B cell (primary cell): Measurements from ENCODE around the gene CFAP68. TPM values are rescaled to one million over a fixed set of nuclear protein-coding genes. Genes with fewer than 3 reads are reported as not detected.

Source experiments
- ATAC-seq: fragments of 200-7000 bp; cut with Tn5 transposase; one replicate; pipeline ENCODE4 v1.10.0; 2021; ENCODE audit warnings: low read depth, mild to moderate bottlenecking, moderate number of reproducible peaks, moderate library complexity
- CTCF ChIA-PET: fragments of 350-600 bp; sonication (Branson Sonifier 250); formaldehyde crosslinking; loops from one replicate; lab custom pipeline; 2021; ENCODE audit warnings: antibody characterized with exemption, inconsistent platforms; lab: Charles Lee
- POLR2A ChIA-PET: fragments of 350-600 bp; sonication (Branson Sonifier 250); formaldehyde crosslinking; loops from one replicate; lab custom pipeline; 2021; ENCODE audit warnings: antibody characterized with exemption; lab: Charles Lee
- DNase-seq: peaks from one replicate; pipeline ENCODE4 v3.0.0; 2013
- H2AFZ ChIP-seq: 2 replicates; pipeline ENCODE4 v1.6.1; 2012; ENCODE audit warnings: mild to moderate bottlenecking, low read depth, low read length; ENCODE audit not compliant: insufficient read depth, poor library complexity, severe bottlenecking
- H3K27ac ChIP-seq, 2 donors: 1 replicate in 1 of 2; 2 replicates in 1 of 2; pipeline ENCODE4 v1.5.1; 2012 to 2013; ENCODE audit warnings: low read length in 2 of 2, mild to moderate bottlenecking in 2 of 2, moderate library complexity in 1 of 2
- H3K27me3 ChIP-seq, 4 experiments: fragments of 200-600 bp in 1 of 4; sonication (generic) in 1 of 4; replicated peaks in 1 of 4; 1 replicate in 2 of 4; 2 replicates in 2 of 4; pipeline versions ENCODE4 v1.6.1 to v1.7.0; 2013 to 2016; ENCODE audit warnings: low read length in 3 of 4, mild to moderate bottlenecking in 2 of 4, mixed read lengths in 1 of 4, moderate library complexity in 1 of 4; ENCODE audit not compliant: insufficient read depth in 4 of 4, control insufficient read depth in 3 of 4; ENCODE audit errors: control extremely low read depth in 1 of 4
- H3K36me3 ChIP-seq, 2 experiments: replicated peaks in 1 of 2; 1 replicate in 1 of 2; 2 replicates in 1 of 2; pipeline versions ENCODE4 v1.6.1 to v1.7.1; 2013; ENCODE audit warnings: low read length in 1 of 2; ENCODE audit not compliant: insufficient read depth in 2 of 2, control insufficient read depth in 1 of 2; ENCODE audit errors: control extremely low read depth in 1 of 2, extremely low read depth in 1 of 2
- H3K4me1 ChIP-seq, 2 donors: fragments of 200-600 bp in 1 of 2; sonication (generic) in 1 of 2; 1 replicate in 1 of 2; 2 replicates in 1 of 2; pipeline versions ENCODE4 v1.5.1 to v1.6.1; 2013 to 2017; ENCODE audit warnings: low read length in 2 of 2; ENCODE audit not compliant: control insufficient read depth in 2 of 2, insufficient read depth in 2 of 2
- H3K4me2 ChIP-seq: replicated peaks from 2 replicates; pipeline ENCODE3; 2012; ENCODE audit warnings: mild to moderate bottlenecking, low read depth, low read length; ENCODE audit not compliant: poor library complexity, severe bottlenecking
- H3K4me3 ChIP-seq, 5 experiments: fragments of 200-600 bp in 1 of 5; sonication (generic) in 1 of 5; 1 replicate in 3 of 5; 2 replicates in 2 of 5; pipeline versions ENCODE4 v1.5.1 to v1.7.0; 2011 to 2016; ENCODE audit warnings: low read length in 4 of 5, mild to moderate bottlenecking in 4 of 5, low read depth in 2 of 5, control low read depth in 1 of 5, moderate library complexity in 1 of 5; ENCODE audit not compliant: insufficient read depth in 1 of 5; ENCODE audit errors: control extremely low read depth in 1 of 5, extremely low read depth in 1 of 5
- H3K79me2 ChIP-seq: fragments of 200-600 bp; sonication (generic); one replicate; pipeline ENCODE4 v1.6.0; 2016; ENCODE audit warnings: low read length; ENCODE audit not compliant: control insufficient read depth, insufficient read depth
- H3K9ac ChIP-seq: fragments of 200-600 bp; sonication (generic); 2 replicates; pipeline ENCODE4 v1.6.1; 2017; ENCODE audit warnings: mild to moderate bottlenecking, low read length, moderate library complexity
- H3K9me3 ChIP-seq, 3 donors: one replicate each; pipeline versions ENCODE4 v1.6.1 to v1.7.1; 2013; ENCODE audit warnings: low read length in 2 of 3; ENCODE audit not compliant: control insufficient read depth in 2 of 3, insufficient read depth in 1 of 3; ENCODE audit errors: control extremely low read depth in 1 of 3
- H4K20me1 ChIP-seq: 2 replicates; pipeline ENCODE4 v1.6.0; 2012; ENCODE audit warnings: mild to moderate bottlenecking, low read length; ENCODE audit not compliant: insufficient read depth, control insufficient read depth, poor library complexity, severe bottlenecking
- H3K27ac Mint-ChIP-seq: one replicate; pipeline ENCODE4 v1.8.0; 2021; ENCODE audit warnings: mixed read lengths
- H3K27me3 Mint-ChIP-seq: one replicate; pipeline ENCODE4 v1.8.0; 2021; ENCODE audit warnings: mixed read lengths
- H3K4me1 Mint-ChIP-seq: one replicate; pipeline ENCODE4 v1.8.0; 2021; ENCODE audit warnings: mixed read lengths
- H3K4me3 Mint-ChIP-seq: one replicate; pipeline ENCODE4 v1.8.0; 2021; ENCODE audit warnings: mixed read lengths
- H3K9me3 Mint-ChIP-seq: one replicate; pipeline ENCODE4 v1.8.0; 2022; ENCODE audit warnings: mixed read lengths; ENCODE audit not compliant: insufficient read depth
- CTCF ChIP-seq: fragments of 200-600 bp; IDR thresholded peaks from one replicate; pipeline ENCODE4 v1.8.0; 2022; ENCODE audit warnings: antibody characterized with exemption, mild to moderate bottlenecking
- EZH2 ChIP-seq: IDR thresholded peaks from 2 replicates; pipeline ENCODE4 v1.6.1; 2012; ENCODE audit warnings: borderline replicate concordance, low read depth, mild to moderate bottlenecking, moderate library complexity, low read length; ENCODE audit not compliant: insufficient read depth, poor library complexity, severe bottlenecking
- WGBS: methylation state at CpG from one replicate; pipeline ENCODE4 v1.1.5; 2013; ENCODE audit warnings: missing lambda C conversion rate; ENCODE audit not compliant: insufficient coverage; 5-methylcytosine and 5-hydroxymethylcytosine counted together
- intact Hi-C: fragments of 100-400 bp; cut with micrococcal nuclease; formaldehyde crosslinking; loops from one replicate; pipeline ENCODE4 v1.10.0; 2022
- polyA plus RNA-seq: library from polyadenylated mRNA; depleted of rRNA; stranded (reverse); fragments of >200 nt; gene quantifications from 2 replicates; pipeline ENCODE4 v1.2.3, GENCODE V29; 2012
- total RNA-seq, 2 donors: library from RNA; stranded (reverse); fragments of 120-200 nt in 1 of 2; gene quantifications; 1 replicate in 1 of 2; 2 replicates in 1 of 2; pipeline versions ENCODE4 v1.2.3 to v1.2.4, GENCODE V29; 2013 to 2022

Gene CFAP68
- total and polyA plus RNA-seq, 2 donors (not counting 1 experiment from before 2014, with no cell fraction given), result 8.2 to 13.3 TPM

DNA sequence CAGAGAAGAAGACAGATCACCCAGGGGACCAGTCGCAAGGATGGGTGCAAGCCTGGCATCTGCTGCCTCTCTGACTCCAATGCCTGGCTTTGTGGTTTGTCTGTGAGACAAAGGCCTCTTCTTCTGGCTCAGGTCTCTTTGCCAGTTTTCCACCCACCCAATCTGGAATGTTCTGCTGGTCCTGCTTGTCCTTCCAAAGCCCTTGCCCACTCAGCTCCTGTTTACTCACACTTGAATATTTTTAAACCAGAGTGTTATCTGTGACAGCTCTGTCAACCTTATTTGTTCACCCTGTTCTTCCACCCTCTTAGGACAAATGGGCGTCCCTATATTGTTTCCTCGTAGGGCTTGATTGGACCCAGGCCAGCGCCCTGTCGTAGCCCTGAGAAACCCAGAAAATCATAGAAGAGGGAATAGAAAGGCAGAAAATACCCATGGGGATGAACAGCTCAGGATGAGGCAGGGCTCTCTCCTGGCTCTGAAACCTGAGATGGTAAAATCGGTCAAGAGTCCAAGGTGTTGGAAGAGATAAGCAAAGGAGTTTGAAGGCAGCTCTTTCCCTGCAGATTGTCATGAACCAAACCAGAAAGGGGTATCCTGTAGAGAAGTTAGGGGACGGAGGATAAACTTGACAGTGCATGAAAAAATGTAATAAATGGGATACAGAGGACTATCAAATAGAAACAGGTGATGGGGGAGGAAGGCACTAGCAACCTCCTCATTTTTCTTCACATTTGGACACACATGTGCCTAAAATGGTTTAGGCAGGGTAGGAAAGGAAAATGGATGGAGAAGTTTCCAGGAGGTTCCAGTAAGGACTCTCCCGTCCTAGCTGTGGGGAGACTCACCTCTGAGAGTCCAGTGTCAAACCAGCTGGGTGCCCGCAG, 31.6 kb downstream of the CFAP68 start:
- intact Hi-C loops, result no loop called here
- peaks cover 0 to 40% (median 17%) of the 10 kb centered on the region in 4 experiments for H3K27me3 ChIP-seq
- ChIA-PET POLR2A (no interaction called here), CTCF (interaction anchor here (0.9 kb wide), 1 partner anchor 203 kb away, joined by 4 read pairs; no protein-coding TSS in a partner anchor)
- H3K27ac Mint-ChIP-seq, result no peak overlapping the region
- no peak overlapping the region for H3K4me3 ChIP-seq
- no peak for ATAC-seq
- TF ChIP-seq CTCF, result no peak
- no peak for TF ChIP-seq EZH2
- no peaks in the 10 kb centered on the region for H3K79me2 ChIP-seq
- H3K9me3 Mint-ChIP-seq, result no peaks in the 10 kb centered on the region
- no peak overlapping the region for H3K9ac ChIP-seq
- no peak overlapping the region for H3K4me3 Mint-ChIP-seq
- no peak for DNase-seq
- peaks cover 48% of the 10 kb centered on the region for H3K27me3 Mint-ChIP-seq
- H4K20me1 ChIP-seq, result no peaks in the 10 kb centered on the region
- H3K4me1 ChIP-seq, result no peaks in the 10 kb centered on the region
- no peaks in the 10 kb centered on the region for H3K36me3 ChIP-seq
- no peak overlapping the region for H2AFZ ChIP-seq
- peaks cover 0 to 4% (median 0%) of the 10 kb centered on the region in 3 donors for H3K9me3 ChIP-seq
- no peak overlapping the region for H3K4me2 ChIP-seq
- no peak overlapping the region for H3K27ac ChIP-seq
- 88% methylated on average over 9 of the region's 9 CpGs for WGBS
- no peaks in the 10 kb centered on the region for H3K4me1 Mint-ChIP-seq
